ENCODE data around the gene MRPS6. TPM values are rescaled to one million over a fixed set of nuclear protein-coding genes. Genes with fewer than 3 reads are reported as not detected.

The MRPS6 gene
- total and polyA plus RNA-seq, 4 donors: 12.1 to 83.0 (median 17.0) TPM

GRCh38 chr21:34055615-34056014 lies 17.8 kb upstream of the MRPS6 start:
- Histone ChIP-seq H3K36me3 (ENCODE audit: control insufficient read depth in 4 of 4, insufficient read depth in 3 of 4, low read depth in 1 of 4, low read length in 3 of 4) (no peaks in the 10 kb centered on the region), H3K27ac (ENCODE audit: low read depth in 1 of 2, low read length in 2 of 2) (no peak overlapping the region), H3K9me3 (ENCODE audit: control insufficient read depth in 4 of 4, low read length in 3 of 4) (no peaks in the 10 kb centered on the region), H3K27me3 (ENCODE audit: control insufficient read depth in 4 of 4, insufficient read depth in 4 of 4, low read length in 3 of 4) (no peaks in the 10 kb centered on the region), H3K4me1 (ENCODE audit: control insufficient read depth in 4 of 4, insufficient read depth in 4 of 4, low read length in 3 of 4) (no peaks in the 10 kb centered on the region), H3K4me3 (ENCODE audit: low read depth in 1 of 3, low read length in 3 of 3) (no peak overlapping the region), H3K9ac (ENCODE audit: low read depth in 1 of 2, low read length in 2 of 2) (no peak overlapping the region)
- WGBS: 91% methylated on average over 5 of the region's 5 CpGs
- no peak for TF ChIP-seq FOXA1 (IDR thresholded peaks at IDR 0.05)
- TF ChIP-seq HNF4A (conservative IDR thresholded peaks at IDR 0.05): no peak
- no peak for TF ChIP-seq RAD21 (IDR thresholded peaks at IDR 0.05)
- TF ChIP-seq TAF1 (conservative IDR thresholded peaks at IDR 0.05): no peak
- DNase-seq (ENCODE audit: low spot score): no peak

- H3K9ac ChIP-seq (ENCODE audit: low read depth in 1 of 2, low read length in 2 of 2): no peak overlapping the region
- H3K9me3 ChIP-seq (ENCODE audit: control insufficient read depth in 4 of 4, low read length in 3 of 4): no peaks in the 10 kb centered on the region
- TF ChIP-seq HNF4G (IDR thresholded peaks at IDR 0.05): no peak
- TF ChIP-seq TAF1 (conservative IDR thresholded peaks at IDR 0.05): no peak
- no peak for TF ChIP-seq SP1 (IDR thresholded peaks at IDR 0.05)
- TF ChIP-seq MAX (IDR thresholded peaks at IDR 0.05): no peak
- TF ChIP-seq REST (IDR thresholded peaks at IDR 0.05): no peak
- no peak for TF ChIP-seq FOXA1 (IDR thresholded peaks at IDR 0.05)
- no peak for TF ChIP-seq ATF3 (IDR thresholded peaks at IDR 0.05)
- H3K27me3 ChIP-seq (ENCODE audit: control insufficient read depth in 4 of 4, insufficient read depth in 4 of 4, low read length in 3 of 4): no peaks in the 10 kb centered on the region
- WGBS: 91% methylated on average over 3 of the region's 3 CpGs
- H3K4me3 ChIP-seq (ENCODE audit: low read depth in 1 of 3, low read length in 3 of 3): no peak overlapping the region
- H3K27ac ChIP-seq (ENCODE audit: low read depth in 1 of 2, low read length in 2 of 2): no peak overlapping the region
- no peaks in the 10 kb centered on the region for H3K36me3 ChIP-seq (ENCODE audit: control insufficient read depth in 4 of 4, insufficient read depth in 3 of 4, low read depth in 1 of 4, low read length in 3 of 4)
- H3K4me1 ChIP-seq (ENCODE audit: control insufficient read depth in 4 of 4, insufficient read depth in 4 of 4, low read length in 3 of 4): no peaks in the 10 kb centered on the region
- no peak for DNase-seq (ENCODE audit: low spot score)
These were observed 11.4 kb upstream of the MRPS6 start for GRCh38 chr21:34061983-34062382.

- Histone ChIP-seq H3K27ac (ENCODE audit: low read depth in 1 of 2, low read length in 2 of 2) (no peak overlapping the region), H3K9ac (ENCODE audit: low read depth in 1 of 2, low read length in 2 of 2) (no peak overlapping the region), H3K9me3 (ENCODE audit: control insufficient read depth in 4 of 4, low read length in 3 of 4) (no peaks in the 10 kb centered on the region), H3K4me3 (ENCODE audit: low read depth in 1 of 3, low read length in 3 of 3) (no peak overlapping the region), H3K36me3 (ENCODE audit: control insufficient read depth in 4 of 4, insufficient read depth in 3 of 4, low read depth in 1 of 4, low read length in 3 of 4) (no peaks in the 10 kb centered on the region), H3K4me1 (ENCODE audit: control insufficient read depth in 4 of 4, insufficient read depth in 4 of 4, low read length in 3 of 4) (no peaks in the 10 kb centered on the region), H3K27me3 (ENCODE audit: control insufficient read depth in 4 of 4, insufficient read depth in 4 of 4, low read length in 3 of 4) (no peaks in the 10 kb centered on the region)
- 83% methylated on average over 3 of the region's 3 CpGs for WGBS
- no peak for DNase-seq (ENCODE audit: low spot score)
- TF ChIP-seq YY1 (IDR thresholded peaks at IDR 0.05) (no peak), GABPA (IDR thresholded peaks at IDR 0.05 in 1 of 2, conservative IDR thresholded peaks at IDR 0.05 in 1 of 2) (no peak), HNF4G (IDR thresholded peaks at IDR 0.05) (no peak), ZBTB33 (IDR thresholded peaks at IDR 0.05) (no peak), REST (IDR thresholded peaks at IDR 0.05) (no peak), SP1 (IDR thresholded peaks at IDR 0.05) (no peak), CTCF (IDR thresholded peaks at IDR 0.05; ENCODE audit: low read depth, low read length, missing input control) (no peak), TAF1 (conservative IDR thresholded peaks at IDR 0.05) (no peak), ATF3 (IDR thresholded peaks at IDR 0.05) (no peak), FOXA1 (IDR thresholded peaks at IDR 0.05) (no peak), RXRA (IDR thresholded peaks at IDR 0.05) (no peak), FOXA2 (IDR thresholded peaks at IDR 0.05) (no peak), NR2F2 (IDR thresholded peaks at IDR 0.05) (no peak), RAD21 (IDR thresholded peaks at IDR 0.05) (no peak)
These were observed 8.4 kb upstream of the MRPS6 start for GRCh38 chr21:34065027-34065426.

All from liver (tissue), 9 donors.